HepG2 (cell line): ENCODE results near the gene CCDC178.

Source experiments
- HHEX ChIP-seq: IDR thresholded peaks from 2 replicates; pipeline ENCODE4 v1.6.1; 2016; ENCODE audit warnings: control low read depth
- IRF9 ChIP-seq: sonication (generic); formaldehyde crosslinking; IDR thresholded peaks from 2 replicates; pipeline ENCODE4 v1.8.0; 2022; ENCODE audit warnings: missing genetic modification reagents, mild to moderate bottlenecking, borderline replicate concordance
- JUND ChIP-seq: sonication (generic); formaldehyde crosslinking; IDR thresholded peaks from 2 replicates; pipeline ENCODE4 v1.8.0; 2022; ENCODE audit warnings: mild to moderate bottlenecking, missing genetic modification reagents
- NR2C2 ChIP-seq: sonication (generic); formaldehyde crosslinking; IDR thresholded peaks from 2 replicates; pipeline ENCODE4 v1.4.0; 2020; ENCODE audit warnings: missing genetic modification reagents, mild to moderate bottlenecking, moderate library complexity, borderline replicate concordance
- SETDB1 ChIP-seq: sonication (generic); formaldehyde crosslinking; IDR thresholded peaks from 2 replicates; pipeline ENCODE4 v1.5.1; 2020; ENCODE audit warnings: missing genetic modification reagents, mild to moderate bottlenecking, borderline replicate concordance
- STAT6 ChIP-seq: sonication (generic); formaldehyde crosslinking; IDR thresholded peaks from 2 replicates; pipeline ENCODE4 v1.4.0; 2020; ENCODE audit warnings: missing genetic modification reagents, mild to moderate bottlenecking, borderline replicate concordance
- ZNF224 ChIP-seq: sonication (generic); formaldehyde crosslinking; IDR thresholded peaks from 2 replicates; pipeline ENCODE4 v1.5.0; 2020; ENCODE audit warnings: mild to moderate bottlenecking, missing genetic modification reagents

DNA sequence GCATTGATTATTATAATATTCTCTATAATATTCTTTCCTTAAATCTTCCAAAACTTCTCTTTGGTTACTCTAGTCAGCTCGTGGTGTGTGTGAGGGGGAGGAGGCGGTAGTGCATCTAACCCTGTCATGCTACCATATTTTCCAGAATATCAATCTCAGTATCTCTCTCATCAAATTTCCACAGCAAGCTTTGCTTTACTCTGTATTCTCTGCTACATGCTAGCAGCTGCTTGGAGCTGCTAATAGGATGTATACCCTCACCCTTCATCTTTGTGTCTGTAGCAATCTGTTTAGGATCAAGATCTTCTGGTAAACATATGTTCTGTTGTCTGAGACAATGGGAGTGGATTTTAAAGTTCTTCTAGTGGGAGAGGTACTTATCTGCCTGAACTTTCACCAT, 363.9 kb downstream of the CCDC178 start:
- TF ChIP-seq STAT6 (CRISPR knock-in tag) = no peak
- no peak for TF ChIP-seq JUND (CRISPR knock-in tag)
- TF ChIP-seq SETDB1 (CRISPR knock-in tag) = no peak
- no peak for TF ChIP-seq IRF9 (CRISPR knock-in tag)
- TF ChIP-seq HHEX = no peak
- TF ChIP-seq NR2C2 (CRISPR knock-in tag) = no peak
- TF ChIP-seq ZNF224 (CRISPR knock-in tag) = no peak
